IMR-90 (cell line): ENCODE data around the gene ARV1.
"Not testable (repeated sequence)": the region's sequence is repeated elsewhere in the genome, so short reads cannot be mapped to it uniquely, and the experiment has no call there.

Experiments
- CTCF ChIP-seq: conservative IDR thresholded peaks from 2 replicates; pipeline ENCODE4 v1.5.1; 2012; ENCODE audit warnings: mild to moderate bottlenecking, low read depth, low read length, improper control_type of control experiment
- ELK1 ChIP-seq: fragments of 150-350 bp; IDR thresholded peaks from 2 replicates; pipeline ENCODE4 v1.6.1; 2016; ENCODE audit warnings: low read depth, mild to moderate bottlenecking, low read length, moderate library complexity, borderline replicate concordance
- POLR2A ChIP-seq: IDR thresholded peaks from 2 replicates; pipeline ENCODE4 v1.6.1; 2012; ENCODE audit warnings: mild to moderate bottlenecking, low read depth, low read length
- RCOR1 ChIP-seq: IDR thresholded peaks from 2 replicates; pipeline ENCODE4 v1.6.1; 2012; ENCODE audit warnings: mild to moderate bottlenecking, low read length, improper control_type of control experiment; ENCODE audit not compliant: insufficient replicate concordance
- SMC3 ChIP-seq: fragments of 150-350 bp; IDR thresholded peaks from 2 replicates; pipeline ENCODE4 v1.6.1; 2016; ENCODE audit warnings: low read depth, mild to moderate bottlenecking, antibody characterized with exemption, low read length, moderate library complexity

- TF ChIP-seq SMC3, POLR2A, CTCF, RCOR1, ELK1: not testable (repeated sequence)
These were observed 50.4 kb downstream of the ARV1 start for GRCh38 chr1:231029247-231029646.
